HCT116 (cell line): ENCODE data around the gene RABL3. TPM values are rescaled to one million over a fixed set of nuclear protein-coding genes. Genes with fewer than 3 reads are reported as not detected.
A peak's percentile ranks its signal among the peaks of the same experiment; 100 is the strongest.

Experiments used
- ATAC-seq: fragments of 200-7000 bp; cut with Tn5 transposase; 2 replicates; pipeline ENCODE4 v1.9.1; 2020; ENCODE audit warnings: mild to moderate bottlenecking, moderate library complexity
- BruUV-seq: library from RNA; stranded (reverse); fragments of 400-500 nt; replicated peaks from 2 replicates; lab custom pipeline; 2021; lab: Mats Ljungman, UMichigan
- CTCF ChIA-PET: fragments of 300-600 bp; sonication (Branson Sonifier 250); formaldehyde crosslinking; loops from one replicate; lab custom pipeline; 2021; ENCODE audit warnings: antibody characterized with exemption; lab: Charles Lee
- POLR2A ChIA-PET: fragments of 300-600, 350-600 bp; sonication (Branson Sonifier 250); formaldehyde crosslinking; loops from one replicate; lab custom pipeline; 2021; ENCODE audit warnings: antibody characterized with exemption; lab: Charles Lee
- RAD21 ChIA-PET, 2 experiments: fragments of 300-600 bp; sonication (Branson Sonifier 250); formaldehyde crosslinking; loops; one replicate each; lab custom pipeline; 2023; ENCODE audit warnings: low total read pairs in 2 of 2; ENCODE audit not compliant: uncharacterized antibody in 2 of 2, unreplicated experiment in 2 of 2, low non-redundant PET in 1 of 2; lab: Charles Lee
- DNase-seq: peaks from one replicate; pipeline ENCODE4 v3.0.0-alpha.2; 2010; ENCODE audit warnings: low read depth, low spot score
- H2AFZ ChIP-seq: fragments of 200-600 bp; shearing (Covaris generic), sonication (generic); 2 replicates; pipeline ENCODE4 v1.6.1; 2017; ENCODE audit warnings: low read depth, mixed run types, mixed read lengths, antibody characterized with exemption, low read length; ENCODE audit not compliant: poor library complexity, severe bottlenecking
- H3K27ac ChIP-seq: 2 replicates; pipeline ENCODE4 v1.5.1; 2012; ENCODE audit warnings: low read depth, low read length
- H3K27me3 ChIP-seq: fragments of 200-600 bp; sonication (generic); 2 replicates; pipeline ENCODE4 v1.6.1; 2016; ENCODE audit warnings: mixed run types, low read length, mixed read lengths; ENCODE audit not compliant: insufficient read depth
- H3K36me3 ChIP-seq, 2 experiments: fragments of 200-500 bp in 1 of 2; fragments of 200-600 bp in 1 of 2; sonication (Bioruptor generic) in 1 of 2; sonication (generic) in 1 of 2; 2 replicates each; pipeline versions ENCODE4 v1.5.1 to v1.6.1; 2014 to 2016; ENCODE audit warnings: low read length in 2 of 2, inconsistent platforms in 1 of 2, mixed read lengths in 1 of 2, mixed run types in 1 of 2; ENCODE audit not compliant: insufficient read depth in 2 of 2, control insufficient read depth in 1 of 2
- H3K4me1 ChIP-seq, 2 experiments: fragments of 200-600 bp in 1 of 2; sonication (generic) in 1 of 2; 2 replicates each; pipeline versions ENCODE4 v1.5.1 to v1.6.1; 2012 to 2017; ENCODE audit warnings: low read length in 2 of 2, inconsistent platforms in 1 of 2, mild to moderate bottlenecking in 1 of 2, mixed read lengths in 1 of 2, mixed run types in 1 of 2, moderate library complexity in 1 of 2; ENCODE audit not compliant: insufficient read depth in 2 of 2, control insufficient read depth in 1 of 2
- H3K4me2 ChIP-seq: fragments of 200-600 bp; sonication (generic); 2 replicates; pipeline ENCODE4 v1.6.1; 2017; ENCODE audit warnings: mixed run types, low read length, mixed read lengths
- H3K4me3 ChIP-seq, 2 experiments: fragments of 200-600 bp in 1 of 2; sonication (generic) in 1 of 2; replicated peaks in 1 of 2; 2 replicates each; pipeline ENCODE4 v1.5.1; 2011 to 2016; ENCODE audit warnings: low read length in 2 of 2, control low read depth in 1 of 2, low read depth in 1 of 2, mild to moderate bottlenecking in 1 of 2, mixed read lengths in 1 of 2, mixed run types in 1 of 2
- H3K79me2 ChIP-seq: fragments of 200-600 bp; sonication (generic); 2 replicates; pipeline ENCODE4 v1.6.1; 2017; ENCODE audit warnings: mild to moderate bottlenecking, mixed run types, low read length, moderate library complexity, mixed read lengths; ENCODE audit not compliant: insufficient read depth
- H3K9ac ChIP-seq: fragments of 200-600 bp; sonication (generic); 2 replicates; pipeline ENCODE4 v1.6.1; 2016; ENCODE audit warnings: low read length, mixed read lengths
- H3K9me2 ChIP-seq: fragments of 200-600 bp; sonication (generic), shearing (Covaris generic); 2 replicates; pipeline ENCODE4 v1.6.1; 2017; ENCODE audit warnings: mixed run types, mild to moderate bottlenecking, moderate library complexity; ENCODE audit not compliant: insufficient read depth
- H3K9me3 ChIP-seq, 2 experiments: fragments of 200-500 bp in 1 of 2; fragments of 200-600 bp in 1 of 2; sonication (Bioruptor generic) in 1 of 2; sonication (generic) in 1 of 2; 2 replicates each; pipeline ENCODE4 v1.6.1; 2014 to 2017; ENCODE audit warnings: low read length in 2 of 2, mixed read lengths in 2 of 2, inconsistent platforms in 1 of 2, low read depth in 1 of 2, mild to moderate bottlenecking in 1 of 2, mixed run types in 1 of 2, moderate library complexity in 1 of 2; ENCODE audit not compliant: control insufficient read depth in 1 of 2, insufficient read depth in 1 of 2
- H4K20me1 ChIP-seq: fragments of 200-600 bp; sonication (generic), shearing (Covaris generic); 2 replicates; pipeline ENCODE4 v1.6.1; 2017; ENCODE audit warnings: mixed run types, mild to moderate bottlenecking, moderate library complexity; ENCODE audit not compliant: insufficient read depth
- ATF3 ChIP-seq: IDR thresholded peaks from 2 replicates; pipeline ENCODE4 v1.6.1; 2012
- CEBPB ChIP-seq: IDR thresholded peaks from 2 replicates; pipeline ENCODE4 v1.6.1; 2012; ENCODE audit warnings: low read depth
- EGR1 ChIP-seq: IDR thresholded peaks from 2 replicates; pipeline ENCODE4 v1.6.1; 2012; ENCODE audit warnings: low read depth
- ELF1 ChIP-seq: IDR thresholded peaks from 2 replicates; pipeline ENCODE4 v1.6.1; 2012; ENCODE audit warnings: low read depth, borderline replicate concordance
- EZH2 ChIP-seq: fragments of 200-600 bp; sonication (generic); IDR thresholded peaks from 2 replicates; pipeline ENCODE4 v1.6.1; 2017; ENCODE audit warnings: antibody characterized with exemption, mixed run types
- FOSL1 ChIP-seq: IDR thresholded peaks from 2 replicates; pipeline ENCODE4 v1.6.1; 2012; ENCODE audit warnings: low read depth
- JUND ChIP-seq: IDR thresholded peaks from 2 replicates; pipeline ENCODE4 v1.6.1; 2012
- POLR2A ChIP-seq: IDR thresholded peaks from 2 replicates; pipeline ENCODE4 v1.7.0; 2011; ENCODE audit warnings: borderline replicate concordance; ENCODE audit not compliant: insufficient read depth, insufficient read length; ENCODE audit errors: extremely low read depth
- POLR2AphosphoS5 ChIP-seq: IDR thresholded peaks from 2 replicates; pipeline ENCODE4 v1.6.1; 2011; ENCODE audit warnings: mild to moderate bottlenecking, low read depth, low read length, moderate library complexity
- RAD21 ChIP-seq: IDR thresholded peaks from 2 replicates; pipeline ENCODE4 v1.6.1; 2012; ENCODE audit warnings: low read depth, mild to moderate bottlenecking
- SIN3A ChIP-seq: IDR thresholded peaks from 2 replicates; pipeline ENCODE4 v1.6.1; 2012; ENCODE audit warnings: low read depth
- SP1 ChIP-seq: IDR thresholded peaks from 2 replicates; pipeline ENCODE4 v1.6.1; 2012; ENCODE audit warnings: low read depth
- SRF ChIP-seq: IDR thresholded peaks from 2 replicates; pipeline ENCODE4 v1.6.1; 2012; ENCODE audit warnings: low read depth
- TCF7L2 ChIP-seq: IDR thresholded peaks from 2 replicates; pipeline ENCODE4 v1.7.0; 2011; ENCODE audit warnings: borderline replicate concordance, inconsistent platforms; ENCODE audit not compliant: insufficient read depth, insufficient read length; ENCODE audit errors: extremely low read depth
- ZBTB33 ChIP-seq: IDR thresholded peaks from 2 replicates; pipeline ENCODE4 v1.6.1; 2011; ENCODE audit warnings: mild to moderate bottlenecking, low read length, moderate library complexity; ENCODE audit not compliant: insufficient replicate concordance; ENCODE audit errors: extremely low read depth
- ZFX ChIP-seq: fragments of 450-650 bp; IDR thresholded peaks from 2 replicates; pipeline ENCODE4 v1.6.1; 2017
- ZNF274 ChIP-seq: fragments of 200-500 bp; sonication (Bioruptor generic); IDR thresholded peaks from 2 replicates; pipeline ENCODE4 v1.6.1; 2014; ENCODE audit warnings: mild to moderate bottlenecking, low read depth, low read length, inconsistent platforms
- intact Hi-C: fragments of 100-400 bp; cut with micrococcal nuclease; formaldehyde crosslinking; loops from 2 replicates; pipeline ENCODE4 v1.10.0; 2022
- total RNA-seq: library from RNA; stranded (reverse); gene quantifications from one replicate; pipeline ENCODE4 v1.2.1, GENCODE V29; 2021; ENCODE audit not compliant: unreplicated experiment
- TF ChIP-seq, protein P1 (sequence below): IDR thresholded peaks from 2 replicates; pipeline ENCODE4 v1.6.1; 2012; ENCODE audit warnings: low read depth
- TF ChIP-seq, protein P2 (sequence below), 3 experiments: fragments of 200-600 bp in 1 of 3; sonication (generic) in 1 of 3; IDR thresholded peaks in 2 of 3; conservative IDR thresholded peaks in 1 of 3; 2 replicates each; pipeline ENCODE4 v1.5.1; 2012 to 2017; ENCODE audit warnings: low read depth in 2 of 3, low read length in 2 of 3, antibody characterized with exemption in 1 of 3, borderline replicate concordance in 1 of 3, control low read depth in 1 of 3, mild to moderate bottlenecking in 1 of 3, mixed read lengths in 1 of 3, mixed run types in 1 of 3, moderate library complexity in 1 of 3; ENCODE audit not compliant: insufficient read depth in 1 of 3
- TF ChIP-seq, protein P3 (sequence below): IDR thresholded peaks from 2 replicates; pipeline ENCODE4 v1.6.1; 2012

The RABL3 gene
- total RNA-seq, 1 experiment from 2014 or later: 23.8 TPM

GRCh38 chr3:120780977-120781376 is 38.7 kb upstream of the RABL3 start (continued):
- TF ChIP-seq SIN3A: no peak
- TF ChIP-seq SP1: peak; percentile 49

DNA sequence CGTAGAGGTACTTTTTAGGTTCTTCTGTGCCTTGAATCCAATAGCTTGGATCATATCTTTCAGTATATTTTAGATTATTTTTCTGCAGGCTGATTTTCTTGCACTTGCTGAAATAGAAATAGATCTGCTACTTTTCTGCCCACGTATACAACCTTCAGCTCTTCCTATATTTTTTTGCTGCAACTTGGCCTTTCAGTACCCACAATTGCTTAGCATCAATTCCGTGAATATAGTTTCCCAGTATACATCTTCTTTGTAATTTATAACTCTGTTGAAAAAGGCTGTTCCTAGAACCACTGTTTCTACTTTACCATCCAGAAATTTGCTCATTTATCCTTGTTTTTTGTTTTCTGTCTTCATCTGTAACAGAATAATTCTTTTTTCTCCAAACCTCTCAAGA is 36.5 kb upstream of the RABL3 start:
- TF ChIP-seq, protein P1, sequence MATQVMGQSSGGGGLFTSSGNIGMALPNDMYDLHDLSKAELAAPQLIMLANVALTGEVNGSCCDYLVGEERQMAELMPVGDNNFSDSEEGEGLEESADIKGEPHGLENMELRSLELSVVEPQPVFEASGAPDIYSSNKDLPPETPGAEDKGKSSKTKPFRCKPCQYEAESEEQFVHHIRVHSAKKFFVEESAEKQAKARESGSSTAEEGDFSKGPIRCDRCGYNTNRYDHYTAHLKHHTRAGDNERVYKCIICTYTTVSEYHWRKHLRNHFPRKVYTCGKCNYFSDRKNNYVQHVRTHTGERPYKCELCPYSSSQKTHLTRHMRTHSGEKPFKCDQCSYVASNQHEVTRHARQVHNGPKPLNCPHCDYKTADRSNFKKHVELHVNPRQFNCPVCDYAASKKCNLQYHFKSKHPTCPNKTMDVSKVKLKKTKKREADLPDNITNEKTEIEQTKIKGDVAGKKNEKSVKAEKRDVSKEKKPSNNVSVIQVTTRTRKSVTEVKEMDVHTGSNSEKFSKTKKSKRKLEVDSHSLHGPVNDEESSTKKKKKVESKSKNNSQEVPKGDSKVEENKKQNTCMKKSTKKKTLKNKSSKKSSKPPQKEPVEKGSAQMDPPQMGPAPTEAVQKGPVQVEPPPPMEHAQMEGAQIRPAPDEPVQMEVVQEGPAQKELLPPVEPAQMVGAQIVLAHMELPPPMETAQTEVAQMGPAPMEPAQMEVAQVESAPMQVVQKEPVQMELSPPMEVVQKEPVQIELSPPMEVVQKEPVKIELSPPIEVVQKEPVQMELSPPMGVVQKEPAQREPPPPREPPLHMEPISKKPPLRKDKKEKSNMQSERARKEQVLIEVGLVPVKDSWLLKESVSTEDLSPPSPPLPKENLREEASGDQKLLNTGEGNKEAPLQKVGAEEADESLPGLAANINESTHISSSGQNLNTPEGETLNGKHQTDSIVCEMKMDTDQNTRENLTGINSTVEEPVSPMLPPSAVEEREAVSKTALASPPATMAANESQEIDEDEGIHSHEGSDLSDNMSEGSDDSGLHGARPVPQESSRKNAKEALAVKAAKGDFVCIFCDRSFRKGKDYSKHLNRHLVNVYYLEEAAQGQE: no peak
- TF ChIP-seq POLR2A (no peak), EZH2 (no peak), POLR2AphosphoS5 (no peak), JUND (no peak), ELF1 (no peak), RAD21 (no peak), CEBPB (no peak), ZNF274 (no peak), ATF3 (no peak), FOSL1 (no peak), TCF7L2 (no peak), SRF (no peak), SIN3A (no peak), ZBTB33 (no peak), EGR1 (no peak), ZFX (no peak)
- TF ChIP-seq, protein P2, sequence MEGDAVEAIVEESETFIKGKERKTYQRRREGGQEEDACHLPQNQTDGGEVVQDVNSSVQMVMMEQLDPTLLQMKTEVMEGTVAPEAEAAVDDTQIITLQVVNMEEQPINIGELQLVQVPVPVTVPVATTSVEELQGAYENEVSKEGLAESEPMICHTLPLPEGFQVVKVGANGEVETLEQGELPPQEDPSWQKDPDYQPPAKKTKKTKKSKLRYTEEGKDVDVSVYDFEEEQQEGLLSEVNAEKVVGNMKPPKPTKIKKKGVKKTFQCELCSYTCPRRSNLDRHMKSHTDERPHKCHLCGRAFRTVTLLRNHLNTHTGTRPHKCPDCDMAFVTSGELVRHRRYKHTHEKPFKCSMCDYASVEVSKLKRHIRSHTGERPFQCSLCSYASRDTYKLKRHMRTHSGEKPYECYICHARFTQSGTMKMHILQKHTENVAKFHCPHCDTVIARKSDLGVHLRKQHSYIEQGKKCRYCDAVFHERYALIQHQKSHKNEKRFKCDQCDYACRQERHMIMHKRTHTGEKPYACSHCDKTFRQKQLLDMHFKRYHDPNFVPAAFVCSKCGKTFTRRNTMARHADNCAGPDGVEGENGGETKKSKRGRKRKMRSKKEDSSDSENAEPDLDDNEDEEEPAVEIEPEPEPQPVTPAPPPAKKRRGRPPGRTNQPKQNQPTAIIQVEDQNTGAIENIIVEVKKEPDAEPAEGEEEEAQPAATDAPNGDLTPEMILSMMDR (IDR thresholded peaks at IDR 0.05 in 2 of 3, conservative IDR thresholded peaks at IDR 0.05 in 1 of 3; ENCODE audit: borderline replicate concordance in 1 of 3, insufficient read depth in 1 of 3, low read depth in 2 of 3, low read length in 2 of 3): no peak
- TF ChIP-seq, protein P3, sequence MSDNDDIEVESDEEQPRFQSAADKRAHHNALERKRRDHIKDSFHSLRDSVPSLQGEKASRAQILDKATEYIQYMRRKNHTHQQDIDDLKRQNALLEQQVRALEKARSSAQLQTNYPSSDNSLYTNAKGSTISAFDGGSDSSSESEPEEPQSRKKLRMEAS: no peak
- intact Hi-C loops: no loop called here
- DNase-seq: no peak
- ChIA-PET RAD21 (no interaction called here), CTCF (interaction anchor here (2.7 kb wide), 1 partner anchor 16 kb away, joined by 14 read pairs; no protein-coding TSS in a partner anchor), POLR2A (no interaction called here)
- no peaks in the 10 kb centered on the region for H3K9me2 ChIP-seq
- H3K9ac ChIP-seq: no peak overlapping the region
- no peaks in the 10 kb centered on the region for H3K27me3 ChIP-seq
- H3K4me2 ChIP-seq: no peak overlapping the region
- H3K27ac ChIP-seq: no peak overlapping the region
- ATAC-seq: no peak
- no peaks in the 10 kb centered on the region for H4K20me1 ChIP-seq
- BruUV-seq: no TSS peak
- H3K4me3 ChIP-seq: no peak overlapping the region
- H2AFZ ChIP-seq: no peak overlapping the region
- peaks cover 0 to 16% of the 10 kb centered on the region in 2 experiments; a peak in 2 of 4 replicates for H3K4me1 ChIP-seq
- H3K9me3 ChIP-seq: no peaks in the 10 kb centered on the region
- no peaks in the 10 kb centered on the region for H3K79me2 ChIP-seq
- peaks cover 6 to 7% of the 10 kb centered on the region in 2 experiments; a peak in 2 of 4 replicates for H3K36me3 ChIP-seq
